Stimulated activated CD4-positive, alpha-beta T cell treated with anti-CD3 and anti-CD28 coated beads, Interleukin-1b, Interleukin-23, amount 100 ng/mL, for 1 hour (primary cell): ENCODE results near the gene ASTN1.
"Not testable (repeated sequence)": the region's sequence is repeated elsewhere in the genome, so short reads cannot be mapped to it uniquely, and the experiment has no call there.

ENCODE experiments used
- DNase-seq, 2 donors: peaks; one replicate each; pipeline ENCODE4 v3.0.0-alpha.2; 2020; ENCODE audit warnings: low read depth in 2 of 2

The ASTN1 gene

DNA sequence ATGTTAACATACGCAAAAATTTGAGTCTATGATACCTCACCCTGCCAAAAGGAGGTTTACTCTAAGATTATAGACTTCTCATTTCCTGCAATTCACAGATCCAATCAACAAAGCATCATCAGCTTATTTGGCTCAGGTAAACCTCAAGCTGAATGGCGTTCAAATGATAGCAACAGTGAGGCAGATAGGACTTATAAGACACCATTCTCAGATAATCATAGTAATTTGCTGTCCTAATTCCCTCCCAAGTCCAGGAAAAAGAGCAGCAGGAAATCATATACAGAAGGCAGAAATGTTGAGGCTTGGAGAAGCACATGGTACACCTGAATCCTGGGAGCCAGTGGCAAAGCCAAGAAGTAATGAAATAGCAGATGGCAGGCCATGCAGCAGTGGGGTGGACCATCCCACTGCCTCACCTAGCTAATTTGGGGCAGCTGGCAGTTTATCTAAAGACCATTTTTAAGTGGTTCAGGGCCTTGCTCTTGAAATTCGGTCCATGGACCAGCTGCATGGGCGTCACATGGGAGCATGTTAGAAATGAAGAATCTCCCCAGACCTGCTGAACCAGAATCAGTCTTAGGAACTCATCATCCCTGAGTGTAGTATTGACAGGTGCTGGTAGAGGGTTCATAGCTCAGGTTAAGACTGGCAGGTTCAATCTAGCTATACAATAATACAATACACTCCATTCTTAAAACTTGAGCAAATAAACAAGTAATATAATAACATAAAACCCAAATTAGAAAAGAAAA, 57.7 kb downstream of the ASTN1 start:
- DNase-seq = no peak

- DNase-seq = no peak
Observed at GRCh38 chr1:177106196-177106595, 58.3 kb downstream of the ASTN1 start.

DNA sequence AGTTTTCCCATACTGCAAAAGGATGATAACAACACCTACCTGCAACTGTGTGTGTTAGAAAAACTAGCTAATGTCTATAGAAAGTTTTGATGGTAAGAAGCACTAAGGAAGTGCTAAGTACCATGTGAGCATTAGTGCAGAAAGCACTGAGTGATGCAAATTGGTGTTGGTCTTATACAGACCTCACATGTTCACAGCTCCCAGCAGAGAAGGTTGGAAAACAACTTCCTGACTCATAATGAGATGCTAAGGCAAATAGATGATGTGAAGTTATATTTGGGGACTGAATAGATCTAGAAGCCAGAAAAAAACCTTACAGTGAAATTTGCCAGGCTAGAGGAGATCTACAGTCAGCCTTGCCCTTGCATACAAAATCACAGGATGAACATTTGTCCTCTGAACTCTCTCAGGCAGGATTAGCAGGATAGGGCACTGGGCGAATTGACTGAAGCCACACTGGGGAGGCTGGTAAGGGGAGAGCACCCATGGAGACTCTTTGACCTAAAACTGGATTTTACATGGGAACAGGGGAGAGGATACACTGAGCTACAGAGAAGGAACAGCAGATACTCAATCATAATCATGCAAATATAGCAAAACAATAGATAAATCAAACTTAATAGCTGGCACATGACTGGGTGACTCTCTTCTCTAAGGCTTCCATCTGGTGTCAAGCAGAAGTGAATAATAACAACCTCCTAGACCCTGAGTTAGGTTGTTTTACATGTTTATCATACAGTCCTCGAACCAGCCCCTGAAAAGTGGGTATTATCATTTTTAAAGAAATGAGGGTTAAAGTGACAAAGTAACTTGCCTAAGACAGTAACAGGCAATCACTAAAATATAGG, 61.3 kb downstream of the ASTN1 start:
- DNase-seq = no peak

DNA sequence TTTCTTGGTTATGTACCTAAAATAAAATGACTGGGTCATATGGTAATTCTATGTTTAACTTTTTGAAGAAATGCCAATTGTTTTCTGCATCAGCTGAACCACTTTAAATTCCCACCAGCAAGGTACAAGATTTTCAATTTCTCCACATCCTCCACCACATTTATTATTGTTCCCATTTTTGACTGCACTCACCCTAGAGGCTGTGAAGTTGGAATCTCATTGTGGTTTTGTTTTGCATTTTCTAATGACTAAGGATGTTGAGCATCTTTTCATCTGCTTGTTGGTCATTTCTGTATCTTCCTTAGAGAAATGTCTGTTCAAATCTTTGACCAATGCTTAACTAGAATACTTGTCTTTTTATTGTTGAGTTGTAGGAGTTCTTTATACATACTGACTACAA, 72.5 kb downstream of the ASTN1 start:
- DNase-seq = no peak

DNA sequence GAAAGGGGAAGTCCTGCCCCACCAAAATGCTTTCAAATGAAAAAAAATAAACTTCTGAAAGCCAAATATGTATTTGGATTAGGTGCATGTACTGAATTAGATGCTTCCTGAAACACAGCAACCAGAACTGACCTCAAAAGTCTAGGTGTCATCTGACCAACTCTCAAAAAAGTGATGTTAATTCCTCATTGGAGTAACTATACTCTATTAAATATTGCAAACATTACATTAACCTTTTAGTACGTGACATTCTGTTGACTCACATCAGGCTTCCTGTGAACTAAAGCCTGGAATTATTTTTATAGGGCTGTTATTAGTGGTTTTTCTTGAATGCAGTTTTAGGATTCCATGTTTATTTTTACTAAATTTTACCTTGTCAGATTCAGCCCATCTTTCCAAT, 73.5 kb downstream of the ASTN1 start:
- DNase-seq = no peak

GRCh38 chr1:177088966-177089365, 75.5 kb downstream of the ASTN1 start:
- DNase-seq = no peak

DNA sequence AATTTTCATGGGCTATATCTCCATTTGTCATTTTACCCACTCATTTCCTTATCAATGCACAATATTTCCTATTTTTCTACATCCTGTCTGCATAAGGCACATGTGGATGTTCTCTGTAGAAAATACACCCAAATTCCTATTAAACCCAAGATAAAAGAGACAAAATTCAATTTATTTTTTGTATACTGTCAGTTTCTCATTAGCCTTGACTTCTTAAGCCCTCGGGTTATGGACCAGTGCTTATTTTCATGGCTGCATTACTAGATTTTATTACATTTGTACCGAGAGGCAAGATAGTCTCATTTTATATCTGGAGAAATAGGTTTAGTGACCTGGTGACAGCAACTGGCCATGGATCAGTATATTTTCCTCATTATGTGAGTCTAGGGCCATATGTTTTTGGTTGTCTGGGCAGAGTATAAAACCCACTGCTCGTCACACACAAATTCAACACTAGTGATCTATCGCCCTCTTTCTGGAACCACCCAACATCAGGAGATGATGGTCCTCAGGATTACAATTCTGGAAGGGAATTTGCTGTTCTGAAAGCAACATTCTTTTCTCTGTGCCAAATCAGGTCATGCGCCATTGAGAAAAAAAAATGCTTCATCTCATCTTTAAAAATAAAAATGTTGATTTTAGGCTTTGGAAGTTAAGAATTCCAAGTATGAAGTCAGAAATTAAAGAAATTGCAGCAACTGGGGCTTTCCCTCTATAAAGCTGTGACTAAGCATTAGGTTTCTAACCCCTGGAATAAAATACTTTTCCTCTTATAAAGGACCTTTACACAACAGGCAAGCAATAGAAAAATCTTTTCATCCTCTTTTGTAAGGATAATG, 81.4 kb downstream of the ASTN1 start:
- no peak for DNase-seq

- no peak for DNase-seq
Observed at GRCh38 chr1:177080564-177080963, 83.9 kb downstream of the ASTN1 start.

- DNase-seq = no peak
Observed at GRCh38 chr1:177077734-177078499, 86.6 kb downstream of the ASTN1 start.

DNA sequence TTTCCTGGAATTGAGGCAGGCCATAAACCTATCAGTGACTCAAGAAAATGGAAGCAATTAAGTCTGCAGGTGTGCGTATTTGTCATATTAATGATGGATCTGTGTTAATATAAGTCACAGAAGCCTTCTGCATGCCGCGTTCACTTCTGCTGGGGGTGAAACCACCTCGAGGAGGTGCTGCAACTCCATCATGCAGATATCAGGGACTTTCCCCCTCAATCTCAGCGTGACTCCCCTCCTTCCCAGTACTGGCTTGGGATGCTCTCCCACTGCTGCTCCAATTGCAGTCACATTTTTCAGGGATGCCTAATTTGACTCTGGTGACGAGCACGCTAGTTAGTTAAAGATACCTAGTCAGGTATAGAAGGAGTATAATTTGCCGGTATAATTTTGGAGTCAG, 87.5 kb downstream of the ASTN1 start:
- no peak for DNase-seq

GRCh38 chr1:177074811-177075210, 89.7 kb downstream of the ASTN1 start:
- DNase-seq = not testable (repeated sequence)

DNA sequence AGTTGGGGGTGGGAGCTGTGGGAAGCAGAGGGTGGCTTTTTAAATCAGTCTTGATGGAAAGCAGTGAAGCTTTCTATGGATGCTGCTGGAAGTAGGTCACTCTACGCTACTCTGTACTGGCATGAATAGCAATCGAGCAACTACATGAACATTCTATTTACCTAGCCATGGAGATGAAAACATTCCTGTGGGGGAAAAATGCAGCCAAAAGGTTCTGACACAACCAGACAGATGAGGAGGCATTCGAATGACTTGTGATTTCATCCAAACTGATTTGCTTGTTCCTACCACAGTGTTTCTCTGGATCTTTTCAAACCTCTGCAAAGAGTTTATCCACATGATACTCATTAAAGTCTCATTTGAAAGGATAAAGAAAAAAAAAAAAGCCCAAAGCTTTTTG, 95.0 kb downstream of the ASTN1 start:
- DNase-seq = no peak

DNA sequence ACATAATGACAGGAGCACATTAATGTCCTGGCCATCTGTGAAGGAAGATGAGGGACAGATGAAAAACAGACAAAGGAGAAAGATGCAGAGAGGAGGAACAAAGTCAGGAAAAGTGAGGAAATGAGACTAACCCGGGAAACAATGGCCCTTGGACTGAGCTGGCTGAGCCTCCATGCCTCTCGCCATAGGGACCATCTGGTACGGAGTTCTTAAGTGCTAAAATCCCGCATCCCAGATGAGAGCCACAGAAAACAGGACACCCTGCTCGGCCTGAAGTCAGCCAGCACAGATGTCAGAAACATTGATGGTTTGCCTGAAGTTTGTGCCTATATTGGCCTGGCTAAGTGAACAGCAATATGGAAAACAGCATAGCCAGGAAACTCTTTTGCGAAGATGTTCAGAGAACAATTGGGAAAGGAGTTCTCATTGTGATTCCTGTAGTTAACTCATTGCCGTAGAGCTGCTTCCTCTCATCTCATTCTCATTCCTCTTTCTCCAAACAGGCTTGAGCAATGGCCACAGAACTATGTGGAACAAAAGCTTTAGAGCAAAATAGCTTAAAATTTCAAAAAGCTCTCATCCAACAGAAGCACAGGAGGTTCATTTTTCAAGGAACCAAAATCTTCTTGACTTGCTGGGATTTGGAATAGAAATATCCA, 96.6 kb downstream of the ASTN1 start:
- no peak for DNase-seq

- DNase-seq = no peak
Observed at GRCh38 chr1:177065430-177065829, 99.1 kb downstream of the ASTN1 start.

- DNase-seq = no peak
Observed at GRCh38 chr1:177063648-177064047, 100.9 kb downstream of the ASTN1 start.

DNA sequence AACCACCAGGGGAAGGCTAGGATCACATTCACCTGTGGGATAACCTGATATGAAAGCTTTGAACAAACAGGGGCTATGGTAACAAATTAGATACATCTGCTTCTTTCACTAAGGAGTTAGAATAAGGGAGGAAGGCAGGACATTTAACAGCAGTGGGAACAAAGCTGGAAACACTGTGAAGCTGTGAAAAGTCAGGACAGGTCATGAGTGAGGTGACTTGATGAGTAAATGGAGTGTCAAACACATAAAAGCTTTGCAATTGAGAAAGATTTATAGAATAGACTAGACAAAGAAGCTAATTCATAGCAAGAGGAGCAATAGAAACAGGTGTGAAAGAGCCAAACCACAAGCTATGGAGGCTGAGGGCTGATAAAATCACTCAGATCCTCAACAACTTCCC, 110.0 kb downstream of the ASTN1 start:
- DNase-seq = no peak

- DNase-seq = no peak
Observed at GRCh38 chr1:177053648-177054047, 110.9 kb downstream of the ASTN1 start.

DNA sequence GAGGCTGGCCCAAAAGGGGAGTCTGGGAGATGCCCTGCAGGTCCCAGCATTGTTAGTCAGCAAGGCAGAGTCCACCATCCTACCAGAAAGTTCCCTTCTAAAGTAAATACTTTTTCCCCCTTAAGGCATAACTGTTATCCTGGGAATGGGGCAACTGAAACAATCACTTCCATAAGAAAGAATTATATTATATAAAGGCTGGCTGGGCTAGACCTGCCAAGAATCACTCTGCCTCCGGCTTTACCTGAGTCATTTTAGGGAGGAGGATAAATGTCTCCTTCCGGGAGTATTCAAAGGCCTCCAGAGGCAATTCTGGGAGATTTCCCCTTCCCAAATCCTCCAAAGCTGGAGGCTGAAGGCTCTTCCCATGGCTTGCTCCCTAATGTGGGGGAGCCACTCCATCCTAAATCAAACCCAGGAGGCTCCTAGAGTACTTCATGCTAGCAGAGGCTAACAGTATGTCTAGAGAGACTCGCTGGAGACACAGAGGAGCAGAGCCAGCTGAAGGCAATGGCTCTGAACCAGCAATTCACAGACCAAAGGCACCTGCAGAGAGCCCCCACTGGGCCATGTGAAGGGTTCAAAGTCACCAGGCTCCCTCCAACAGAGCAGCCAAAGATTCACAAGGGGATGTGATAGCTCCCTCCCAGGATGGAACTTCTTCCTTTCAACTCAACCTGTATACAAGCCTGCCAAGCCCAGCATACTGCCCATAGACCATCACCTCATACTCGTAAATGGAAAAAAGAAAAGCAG, 116.0 kb downstream of the ASTN1 start:
- no peak for DNase-seq

GRCh38 chr1:177045151-177045550, 119.4 kb downstream of the ASTN1 start:
- DNase-seq = no peak

GRCh38 chr1:177044390-177044789, 120.1 kb downstream of the ASTN1 start:
- DNase-seq = no peak
